NCI-H446 (cell line): ENCODE measurements around the gene ACP2.
A peak's percentile ranks its signal among the peaks of the same experiment; 100 is the strongest.
"Not testable (repeated sequence)": the region's sequence is repeated elsewhere in the genome, so short reads cannot be mapped to it uniquely, and the experiment has no call there.

Source experiments
- DNase-seq, 2 experiments: peaks; one replicate each; lab custom pipeline; 2025; lab: John Stamatoyannopoulos, UW

ACP2 gene

GRCh38 chr11:47242596-47243192 lies 5.9 kb downstream of the ACP2 start:
- no peak for DNase-seq

GRCh38 chr11:47241841-47242301 lies 6.7 kb downstream of the ACP2 start:
- no peak for DNase-seq

DNA sequence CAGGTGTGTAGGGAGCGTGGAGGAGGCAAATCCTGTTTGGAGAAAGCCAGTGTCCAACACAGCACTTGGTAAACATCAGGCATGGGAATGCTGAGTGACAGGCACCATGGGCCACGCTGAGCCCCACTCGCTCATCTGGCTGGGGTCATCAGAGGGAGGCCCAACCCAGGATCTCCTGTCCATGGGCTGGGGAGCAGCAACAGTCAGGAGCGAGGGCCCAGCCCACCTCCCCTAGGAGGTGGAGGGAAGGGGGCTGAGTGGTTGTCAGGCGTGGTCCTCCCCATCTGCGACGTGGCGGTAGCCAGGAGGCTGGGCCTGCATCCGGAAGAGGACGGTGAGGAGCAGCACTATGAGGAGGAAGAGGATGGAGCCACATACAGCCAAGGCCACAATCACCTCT lies 8.8 kb downstream of the ACP2 start:
- no peak for DNase-seq

GRCh38 chr11:47236482-47236881 lies 12.1 kb downstream of the ACP2 start:
- peak in 1 of 2 experiments; percentile 21 for DNase-seq

DNA sequence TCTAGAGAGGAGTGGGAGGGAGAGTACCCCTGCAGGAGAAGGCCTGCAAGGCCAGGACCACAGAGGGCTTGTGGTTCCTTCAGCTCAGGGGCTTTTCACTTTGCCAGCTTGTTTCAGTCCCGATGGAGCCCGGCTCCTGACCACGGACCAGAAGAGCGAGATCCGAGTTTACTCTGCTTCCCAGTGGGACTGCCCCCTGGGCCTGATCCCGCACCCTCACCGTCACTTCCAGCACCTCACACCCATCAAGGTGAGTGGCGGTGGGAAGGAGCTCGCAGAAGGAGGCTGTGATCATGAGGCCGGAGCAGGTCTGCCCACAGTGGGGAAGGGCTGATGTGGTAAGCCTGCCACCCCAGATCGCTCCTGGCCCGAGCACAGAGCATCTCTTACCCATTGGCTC lies 13.5 kb downstream of the ACP2 start:
- no peak for DNase-seq

- no peak for DNase-seq
These were observed 13.9 kb downstream of the ACP2 start for GRCh38 chr11:47234669-47235100.

DNA sequence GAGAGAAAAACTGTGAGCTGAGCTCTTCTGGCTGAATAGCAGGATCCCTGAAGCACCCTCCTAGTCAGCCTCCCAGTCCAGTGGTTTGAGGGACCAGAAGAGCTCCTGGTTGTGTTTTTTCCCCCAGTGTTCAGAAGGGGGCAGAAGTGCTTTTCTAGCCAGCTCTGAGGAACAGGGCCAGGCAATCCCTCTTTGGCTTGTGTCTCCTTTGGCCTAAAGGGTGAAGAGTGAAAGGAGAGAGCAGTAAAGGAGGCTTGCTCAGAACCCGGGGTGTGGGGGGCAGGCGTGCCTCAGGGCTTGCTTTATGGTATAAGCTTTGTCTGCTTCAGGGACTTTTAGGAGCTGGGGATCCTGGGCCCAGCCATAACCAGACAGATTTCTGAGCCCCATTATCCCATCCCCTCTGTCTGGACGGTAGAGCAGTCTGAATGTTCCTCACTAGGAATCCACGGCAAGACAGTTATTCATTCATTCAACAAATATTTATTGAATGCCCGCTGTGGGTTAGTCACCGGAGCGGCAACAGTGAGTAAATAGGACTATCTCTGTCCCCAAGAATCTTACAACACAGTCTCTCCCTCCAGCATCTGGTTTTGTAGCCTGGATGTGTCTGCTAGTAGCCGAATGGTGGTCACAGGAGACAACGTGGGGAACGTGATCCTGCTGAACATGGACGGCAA lies 14.5 kb downstream of the ACP2 start:
- peak in 1 of 2 experiments; percentile 22 for DNase-seq

DNA sequence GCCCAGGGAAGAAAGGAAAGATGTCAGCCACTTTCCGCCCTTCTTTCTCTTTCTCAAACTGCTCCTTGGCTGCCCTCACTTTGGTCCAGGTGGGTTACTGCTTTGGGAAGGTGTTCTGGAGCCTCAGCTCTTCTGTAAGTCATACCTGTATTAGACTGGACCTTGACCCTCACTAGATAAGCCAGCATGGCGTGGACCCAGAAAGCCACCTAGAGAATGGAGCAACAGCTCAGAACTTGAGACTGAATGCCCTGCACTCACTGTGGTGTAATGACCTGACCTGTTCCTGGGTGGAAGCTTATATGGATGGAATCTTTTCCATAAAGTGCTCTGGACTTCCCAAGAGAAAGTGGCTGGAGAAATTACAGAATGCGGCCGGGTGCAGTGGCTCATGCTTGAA lies 15.6 kb downstream of the ACP2 start:
- DNase-seq: no peak

DNA sequence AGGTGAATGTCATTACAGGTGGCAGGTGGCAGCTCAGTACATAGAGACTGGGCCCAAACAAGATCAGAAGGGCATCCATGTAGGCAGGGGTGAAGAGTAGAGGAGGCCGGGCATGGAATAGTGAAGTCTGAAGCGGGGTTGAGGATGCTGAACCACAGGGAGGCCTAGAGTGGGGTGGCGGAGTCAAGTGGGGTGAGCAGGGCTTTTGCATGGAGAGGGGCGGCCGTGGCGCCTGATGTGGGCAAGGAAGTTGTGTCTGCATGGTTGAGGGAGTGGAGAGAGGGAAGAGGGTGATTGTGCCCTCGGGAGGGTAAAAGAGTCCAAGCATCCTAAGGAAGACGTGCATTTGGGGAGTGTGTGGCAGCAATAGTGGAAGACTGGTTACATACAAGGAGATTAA lies 19.5 kb downstream of the ACP2 start:
- DNase-seq: no peak

- DNase-seq: no peak
These were observed 22.8 kb downstream of the ACP2 start for GRCh38 chr11:47225552-47226400.

DNA sequence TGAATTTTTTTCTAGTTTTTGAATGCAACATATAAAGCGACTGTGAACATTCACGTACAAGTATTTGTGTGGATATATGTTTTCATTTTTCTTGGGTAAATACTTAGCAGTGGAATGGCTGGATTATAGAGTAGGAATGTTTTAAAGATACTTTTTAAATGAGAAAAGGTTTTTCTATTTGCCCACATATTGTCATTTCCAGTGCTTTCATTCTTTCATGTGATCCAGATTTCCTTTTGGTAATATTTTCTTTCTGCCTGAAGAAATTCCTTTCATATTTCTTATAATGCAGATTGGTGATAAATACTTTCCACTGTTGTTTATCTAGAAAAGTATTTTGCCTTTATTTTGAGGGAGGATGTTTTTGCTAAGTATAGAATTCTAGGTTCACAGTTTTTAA lies 25.9 kb downstream of the ACP2 start:
- DNase-seq: no peak

- DNase-seq: no peak
These were observed 28.2 kb downstream of the ACP2 start for GRCh38 chr11:47220401-47220821.

DNA sequence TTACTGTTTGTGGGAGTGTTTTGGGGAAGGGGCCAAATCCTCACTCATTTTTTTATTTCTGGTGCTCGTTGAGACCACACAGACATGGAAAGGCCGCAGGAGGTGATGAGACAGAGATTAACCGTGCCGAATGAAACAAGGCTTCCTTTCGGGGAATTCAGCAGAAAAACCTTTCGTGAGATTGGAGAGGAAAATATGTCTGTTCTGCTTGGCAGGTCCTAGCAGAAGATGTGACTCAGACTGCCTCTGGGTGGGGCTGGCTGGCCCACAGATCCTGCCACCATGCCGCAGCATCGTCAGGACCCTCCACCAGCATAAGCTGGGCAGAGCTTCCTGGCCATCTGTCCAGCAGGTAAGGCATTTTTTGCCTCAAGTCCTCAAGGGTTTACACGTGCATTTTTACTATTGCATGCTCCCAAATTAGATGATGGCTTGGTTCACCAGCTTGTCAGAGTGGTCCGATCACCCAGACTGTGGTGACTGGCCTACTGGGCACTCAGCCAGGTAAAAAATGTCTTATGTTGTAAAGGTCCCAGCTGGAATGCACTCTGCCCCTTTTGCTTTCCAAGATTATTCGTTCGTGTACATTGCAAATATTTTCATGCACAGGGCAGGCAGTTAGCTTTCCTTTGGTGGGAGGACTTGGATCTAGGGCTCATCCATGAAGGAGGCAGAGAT lies 32.4 kb downstream of the ACP2 start:
- DNase-seq: peak; percentile 39 to 75

DNA sequence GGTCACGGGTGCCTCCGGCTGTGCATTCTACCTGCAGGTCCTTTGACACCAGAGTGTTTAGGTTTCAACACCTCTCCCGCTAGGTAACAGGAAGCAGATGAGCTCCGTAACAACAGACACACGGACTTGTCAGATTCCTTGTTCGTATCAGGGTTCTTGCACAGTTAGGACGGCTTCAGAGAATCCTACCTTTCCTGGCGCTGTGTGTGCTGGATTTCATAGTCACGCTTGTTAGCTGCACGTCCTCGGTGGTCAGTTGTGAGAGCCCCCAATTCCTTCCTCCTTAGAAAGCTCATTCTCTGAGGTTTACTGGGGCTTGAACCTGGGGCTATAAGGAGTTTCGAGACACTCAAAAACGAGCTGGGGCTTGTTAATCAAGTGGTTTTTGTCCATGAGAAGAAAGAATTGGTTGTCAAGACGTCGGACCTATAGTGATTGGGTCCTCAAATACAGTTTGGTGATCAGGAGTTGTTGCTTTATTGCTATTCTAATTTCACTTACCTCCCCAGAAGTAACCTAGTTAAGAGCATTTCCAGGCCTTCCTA lies 33.2 kb downstream of the ACP2 start:
- DNase-seq: peak in 1 of 2 experiments; percentile 6

DNA sequence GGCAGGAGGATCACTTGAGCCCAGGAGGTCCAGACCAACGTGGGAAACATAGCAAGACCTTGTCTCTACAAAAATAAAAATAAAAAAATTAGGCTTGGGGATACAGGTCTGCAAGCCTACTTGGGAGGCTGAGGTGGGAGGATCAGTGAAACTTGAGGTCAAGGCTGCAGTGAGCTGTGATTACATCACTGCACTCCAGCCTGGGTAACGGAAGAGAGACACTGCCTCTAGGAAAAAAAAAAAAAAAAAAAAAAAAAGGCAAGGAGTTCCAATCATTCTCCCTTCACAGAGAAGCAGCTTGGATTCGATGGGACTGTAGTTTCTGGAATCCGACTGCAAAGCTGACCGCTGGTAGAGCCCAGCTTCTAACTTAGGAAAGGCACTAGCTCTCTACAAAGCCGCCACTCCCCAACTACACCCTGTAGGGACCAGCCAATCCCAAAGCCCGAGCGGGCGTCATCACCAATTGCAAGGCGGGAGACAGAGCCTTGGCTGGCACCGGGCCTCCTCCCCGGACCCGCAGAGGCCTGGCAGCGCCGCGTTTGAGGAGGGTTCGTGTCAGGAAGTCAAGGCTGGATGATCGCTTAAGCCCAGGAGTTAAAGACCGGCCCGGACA lies 34.6 kb downstream of the ACP2 start:
- peak; percentile 82 to 91 for DNase-seq

DNA sequence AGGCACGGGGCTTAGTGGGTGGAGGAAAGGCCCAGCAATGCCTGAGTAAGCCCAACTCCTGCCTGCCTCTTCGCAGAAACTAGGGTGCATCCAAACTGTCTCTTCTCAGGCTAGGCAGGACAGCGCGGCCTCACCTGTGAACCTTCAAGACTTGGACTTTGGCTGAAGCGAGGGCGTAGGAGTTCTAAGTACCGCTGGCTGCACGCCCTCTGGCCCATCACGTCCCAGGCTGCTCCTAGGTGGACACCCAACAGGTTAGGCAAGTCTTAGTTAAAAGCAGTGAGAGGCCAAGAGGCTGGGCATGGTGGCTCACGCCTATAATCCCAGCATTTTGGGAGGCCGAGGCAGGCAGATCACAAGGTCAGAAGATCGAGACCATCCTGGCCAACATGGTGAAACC lies 35.7 kb downstream of the ACP2 start:
- DNase-seq: no peak

GRCh38 chr11:47208628-47209027 lies 40.0 kb downstream of the ACP2 start:
- no peak for DNase-seq

- DNase-seq: not testable (repeated sequence)
These were observed 40.5 kb downstream of the ACP2 start for GRCh38 chr11:47208008-47208552.

GRCh38 chr11:47207459-47207858 lies 41.2 kb downstream of the ACP2 start:
- no peak for DNase-seq

DNA sequence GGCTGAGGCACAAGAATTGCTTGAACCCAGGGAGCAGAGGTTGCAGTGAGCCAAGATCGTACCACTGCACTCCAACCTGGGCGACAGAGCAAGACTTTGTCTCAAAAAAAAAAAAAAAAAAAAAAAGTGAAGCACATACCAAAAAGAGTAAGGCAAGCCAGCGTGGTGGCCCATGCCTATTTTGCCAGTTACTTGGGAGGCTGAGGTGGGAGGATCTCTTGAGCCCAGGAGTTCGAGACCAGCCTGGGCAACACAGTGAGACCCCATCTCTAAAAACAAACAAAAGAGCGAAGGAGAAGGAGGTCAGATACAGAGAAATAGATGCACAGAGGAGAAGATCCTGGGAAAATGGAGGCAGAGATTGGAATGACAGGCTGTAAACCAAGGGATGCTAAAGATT lies 42.0 kb downstream of the ACP2 start:
- DNase-seq: not testable (repeated sequence)

GRCh38 chr11:47204637-47204989 lies 44.0 kb downstream of the ACP2 start:
- no peak for DNase-seq
